ENCODE results near the gene NUDT14. TPM values are rescaled to one million over a fixed set of nuclear protein-coding genes. Genes with fewer than 3 reads are reported as not detected.

Gene NUDT14
- total RNA-seq, 2 donors from 2014 or later: 43.4 to 59.5 TPM

GRCh38 chr14:105210266-105211025, 29.3 kb upstream of the NUDT14 start:
- peaks cover 6% of the 10 kb centered on the region for H3K36me3 Mint-ChIP-seq (ENCODE audit: low read depth)
- H3K9me3 ChIP-seq (ENCODE audit: control insufficient read depth, low read length): no peaks in the 10 kb centered on the region
- no peaks in the 10 kb centered on the region for H3K36me3 ChIP-seq (ENCODE audit: control insufficient read depth, insufficient read depth, low read length)
- no peak overlapping the region for H3K4me3 Mint-ChIP-seq
- no peak overlapping the region for H3K27ac Mint-ChIP-seq
- DNase-seq: no peak
- TF ChIP-seq CTCF (conservative IDR thresholded peaks at IDR 0.05): no peak
- no peaks in the 10 kb centered on the region for H3K9me3 Mint-ChIP-seq
- H3K27me3 ChIP-seq (ENCODE audit: control insufficient read depth, insufficient read depth, low read length, poor library complexity, severe bottlenecking): no peaks in the 10 kb centered on the region
- H3K4me3 ChIP-seq (ENCODE audit: low read length): no peak overlapping the region
- H3K4me1 Mint-ChIP-seq: no peaks in the 10 kb centered on the region
- H3K27ac ChIP-seq (ENCODE audit: low read depth, low read length): no peak overlapping the region
- no peak overlapping the region for H3K9ac ChIP-seq (ENCODE audit: extremely low read depth, low read length, poor library complexity, severe bottlenecking)
- H3K27me3 Mint-ChIP-seq (ENCODE audit: insufficient read depth): no peaks in the 10 kb centered on the region
- WGBS, 2 experiments (ENCODE audit: insufficient coverage in 1 of 2, insufficient read length in 1 of 2): 94 to 96% methylated on average over 20 to 30 of the region's 30 CpGs
- H3K4me1 ChIP-seq (ENCODE audit: control insufficient read depth, insufficient read depth, low read length): no peaks in the 10 kb centered on the region

GRCh38 chr14:105209646-105210045, 28.5 kb upstream of the NUDT14 start:
- DNase-seq: no peak
- peak overlapping the region; percentile 44 for H3K27ac ChIP-seq (ENCODE audit: low read depth, low read length)
- no peaks in the 10 kb centered on the region for H3K27me3 ChIP-seq (ENCODE audit: control insufficient read depth, insufficient read depth, low read length, poor library complexity, severe bottlenecking)
- Mint-ChIP-seq H3K36me3 (ENCODE audit: low read depth) (no peaks in the 10 kb centered on the region), H3K27me3 (ENCODE audit: insufficient read depth) (no peaks in the 10 kb centered on the region), H3K9me3 (no peaks in the 10 kb centered on the region), H3K27ac (no peak overlapping the region), H3K4me3 (no peak overlapping the region), H3K4me1 (no peaks in the 10 kb centered on the region)
- H3K9ac ChIP-seq (ENCODE audit: extremely low read depth, low read length, poor library complexity, severe bottlenecking): no peak overlapping the region
- no peaks in the 10 kb centered on the region for H3K4me1 ChIP-seq (ENCODE audit: control insufficient read depth, insufficient read depth, low read length)
- 91 to 96% methylated on average over 15 to 16 of the region's 16 CpGs for WGBS, 2 experiments (ENCODE audit: insufficient coverage in 1 of 2, insufficient read length in 1 of 2)
- no peak for TF ChIP-seq CTCF (conservative IDR thresholded peaks at IDR 0.05)
- no peaks in the 10 kb centered on the region for H3K36me3 ChIP-seq (ENCODE audit: control insufficient read depth, insufficient read depth, low read length)
- H3K4me3 ChIP-seq (ENCODE audit: low read length): no peak overlapping the region
- no peaks in the 10 kb centered on the region for H3K9me3 ChIP-seq (ENCODE audit: control insufficient read depth, low read length)

- TF ChIP-seq CTCF (conservative IDR thresholded peaks at IDR 0.05): no peak
- Histone ChIP-seq H3K27me3 (ENCODE audit: control insufficient read depth, insufficient read depth, low read length, poor library complexity, severe bottlenecking) (no peaks in the 10 kb centered on the region), H3K4me1 (ENCODE audit: control insufficient read depth, insufficient read depth, low read length) (no peaks in the 10 kb centered on the region), H3K27ac (ENCODE audit: low read depth, low read length) (peak overlapping the region; percentile 44), H3K4me3 (ENCODE audit: low read length) (no peak overlapping the region), H3K36me3 (ENCODE audit: control insufficient read depth, insufficient read depth, low read length) (no peaks in the 10 kb centered on the region), H3K9me3 (ENCODE audit: control insufficient read depth, low read length) (no peaks in the 10 kb centered on the region), H3K9ac (ENCODE audit: extremely low read depth, low read length, poor library complexity, severe bottlenecking) (no peak overlapping the region)
- no peak overlapping the region for H3K27ac Mint-ChIP-seq
- H3K27me3 Mint-ChIP-seq (ENCODE audit: insufficient read depth): no peaks in the 10 kb centered on the region
- no peak overlapping the region for H3K4me3 Mint-ChIP-seq
- no peaks in the 10 kb centered on the region for H3K9me3 Mint-ChIP-seq
- no peak for DNase-seq
- 89 to 94% methylated on average over 5 to 8 of the region's 8 CpGs for WGBS, 2 experiments (ENCODE audit: insufficient coverage in 1 of 2, insufficient read length in 1 of 2)
- H3K4me1 Mint-ChIP-seq: no peaks in the 10 kb centered on the region
- H3K36me3 Mint-ChIP-seq (ENCODE audit: low read depth): no peaks in the 10 kb centered on the region
Measured at GRCh38 chr14:105209091-105209490, 28.0 kb upstream of the NUDT14 start.
